ENCODE data around the gene ACAN.

The ACAN gene

DNA sequence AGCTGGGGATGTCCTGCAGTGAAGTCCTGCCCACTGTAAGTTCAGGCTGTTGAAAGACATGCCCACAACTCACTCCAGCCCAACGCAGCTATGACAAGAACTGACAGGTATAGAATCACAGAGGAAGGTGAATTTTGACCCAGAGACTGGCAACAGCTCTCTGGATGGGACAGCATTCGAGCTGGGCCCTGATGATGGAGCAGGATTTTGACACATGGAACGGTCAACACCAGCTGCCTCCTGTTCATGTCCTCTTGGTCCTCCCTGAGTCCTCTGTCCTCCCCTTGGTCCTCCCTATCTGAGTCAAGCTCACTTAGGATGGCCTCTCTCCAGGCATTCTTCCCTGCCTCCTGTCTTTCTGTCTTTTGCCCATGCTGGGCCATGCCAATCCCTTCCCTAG lies 15.2 kb upstream of the ACAN start:
- no peak for DNase-seq
- no peak overlapping the region for H3K4me3 ChIP-seq (ENCODE audit: low read depth, low read length)
- no peaks in the 10 kb centered on the region for H3K4me1 ChIP-seq
- TF ChIP-seq, protein P1, sequence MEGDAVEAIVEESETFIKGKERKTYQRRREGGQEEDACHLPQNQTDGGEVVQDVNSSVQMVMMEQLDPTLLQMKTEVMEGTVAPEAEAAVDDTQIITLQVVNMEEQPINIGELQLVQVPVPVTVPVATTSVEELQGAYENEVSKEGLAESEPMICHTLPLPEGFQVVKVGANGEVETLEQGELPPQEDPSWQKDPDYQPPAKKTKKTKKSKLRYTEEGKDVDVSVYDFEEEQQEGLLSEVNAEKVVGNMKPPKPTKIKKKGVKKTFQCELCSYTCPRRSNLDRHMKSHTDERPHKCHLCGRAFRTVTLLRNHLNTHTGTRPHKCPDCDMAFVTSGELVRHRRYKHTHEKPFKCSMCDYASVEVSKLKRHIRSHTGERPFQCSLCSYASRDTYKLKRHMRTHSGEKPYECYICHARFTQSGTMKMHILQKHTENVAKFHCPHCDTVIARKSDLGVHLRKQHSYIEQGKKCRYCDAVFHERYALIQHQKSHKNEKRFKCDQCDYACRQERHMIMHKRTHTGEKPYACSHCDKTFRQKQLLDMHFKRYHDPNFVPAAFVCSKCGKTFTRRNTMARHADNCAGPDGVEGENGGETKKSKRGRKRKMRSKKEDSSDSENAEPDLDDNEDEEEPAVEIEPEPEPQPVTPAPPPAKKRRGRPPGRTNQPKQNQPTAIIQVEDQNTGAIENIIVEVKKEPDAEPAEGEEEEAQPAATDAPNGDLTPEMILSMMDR (IDR thresholded peaks at IDR 0.05; ENCODE audit: low read depth, low read length), result no peak
- no peaks in the 10 kb centered on the region for H3K9me3 ChIP-seq
- H3K36me3 ChIP-seq, result no peaks in the 10 kb centered on the region
- peaks cover 24% of the 10 kb centered on the region for H3K27me3 ChIP-seq

DNA sequence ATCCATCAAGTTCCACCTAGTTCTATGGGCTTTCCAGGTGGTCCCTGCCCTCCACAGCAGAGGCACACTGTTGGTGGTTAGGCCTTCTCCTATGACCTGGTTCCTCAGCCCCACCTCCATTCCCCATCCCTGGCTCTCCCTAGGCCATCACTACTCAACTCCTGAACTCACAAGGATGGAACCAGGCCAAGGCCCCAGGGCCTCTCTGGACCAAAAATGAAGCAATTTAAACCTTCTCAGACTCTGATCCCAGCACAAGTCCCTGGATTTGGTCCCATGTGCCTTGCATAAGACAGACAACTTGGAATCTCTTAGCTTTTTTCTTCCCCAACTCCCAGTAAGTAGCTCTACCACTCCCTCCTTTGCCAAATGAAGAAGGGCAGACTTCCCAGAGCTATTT lies 14.4 kb upstream of the ACAN start:
- no peaks in the 10 kb centered on the region for H3K36me3 ChIP-seq
- DNase-seq, result no peak
- no peaks in the 10 kb centered on the region for H3K4me1 ChIP-seq
- no peak overlapping the region for H3K4me3 ChIP-seq (ENCODE audit: low read depth, low read length)
- H3K27me3 ChIP-seq, result peaks cover 32% of the 10 kb centered on the region
- H3K9me3 ChIP-seq, result no peaks in the 10 kb centered on the region
- TF ChIP-seq, protein P1 (IDR thresholded peaks at IDR 0.05; ENCODE audit: low read depth, low read length), result no peak

DNA sequence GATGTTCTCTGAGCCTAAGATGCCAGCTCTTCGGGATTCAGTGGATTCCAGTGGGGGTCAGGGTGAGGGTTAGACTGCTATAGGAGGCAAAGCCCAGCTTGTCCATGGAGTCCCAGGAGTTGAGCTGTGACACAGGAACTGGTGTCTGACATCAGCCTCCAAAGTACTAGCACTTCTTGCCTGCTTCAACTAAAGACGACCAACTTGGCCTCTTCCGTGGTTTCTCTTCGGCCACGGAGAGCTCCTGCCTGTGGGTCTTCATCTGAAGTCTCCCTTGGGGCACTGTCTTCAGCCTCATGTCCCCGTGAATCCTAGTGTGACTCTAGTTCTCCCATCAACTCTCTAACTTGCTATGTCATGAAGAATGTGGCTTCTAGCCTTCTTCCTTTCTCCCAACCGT lies 12.8 kb upstream of the ACAN start:
- Histone ChIP-seq H3K9me3 (no peaks in the 10 kb centered on the region), H3K27me3 (peaks cover 44% of the 10 kb centered on the region), H3K4me3 (ENCODE audit: low read depth, low read length) (no peak overlapping the region), H3K4me1 (no peaks in the 10 kb centered on the region), H3K36me3 (no peaks in the 10 kb centered on the region)
- DNase-seq, result no peak
- TF ChIP-seq, protein P1 (IDR thresholded peaks at IDR 0.05; ENCODE audit: low read depth, low read length), result no peak

DNA sequence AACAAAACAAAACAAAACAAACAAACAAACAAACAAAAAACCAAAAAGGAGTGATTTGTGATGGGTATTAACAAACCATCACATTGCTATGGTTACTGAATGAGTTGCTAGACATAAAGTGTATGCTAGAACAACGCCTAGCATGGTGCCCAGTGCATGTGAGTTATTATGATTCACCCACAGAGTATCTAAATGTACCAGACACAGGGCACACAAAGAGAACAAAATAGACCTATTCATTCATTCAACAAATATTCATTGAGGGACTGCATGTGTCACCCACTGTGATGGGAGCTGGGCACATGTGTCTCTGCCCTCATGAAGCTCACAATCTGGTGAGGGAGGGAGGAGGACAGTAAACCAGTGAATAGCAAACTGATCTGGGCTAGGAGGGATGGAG lies 11.6 kb upstream of the ACAN start:
- no peak for DNase-seq
- no peaks in the 10 kb centered on the region for H3K9me3 ChIP-seq
- no peak overlapping the region for H3K4me3 ChIP-seq (ENCODE audit: low read depth, low read length)
- peaks cover 44% of the 10 kb centered on the region for H3K27me3 ChIP-seq
- no peaks in the 10 kb centered on the region for H3K4me1 ChIP-seq
- H3K36me3 ChIP-seq, result no peaks in the 10 kb centered on the region
- TF ChIP-seq, protein P1 (IDR thresholded peaks at IDR 0.05; ENCODE audit: low read depth, low read length), result no peak

DNA sequence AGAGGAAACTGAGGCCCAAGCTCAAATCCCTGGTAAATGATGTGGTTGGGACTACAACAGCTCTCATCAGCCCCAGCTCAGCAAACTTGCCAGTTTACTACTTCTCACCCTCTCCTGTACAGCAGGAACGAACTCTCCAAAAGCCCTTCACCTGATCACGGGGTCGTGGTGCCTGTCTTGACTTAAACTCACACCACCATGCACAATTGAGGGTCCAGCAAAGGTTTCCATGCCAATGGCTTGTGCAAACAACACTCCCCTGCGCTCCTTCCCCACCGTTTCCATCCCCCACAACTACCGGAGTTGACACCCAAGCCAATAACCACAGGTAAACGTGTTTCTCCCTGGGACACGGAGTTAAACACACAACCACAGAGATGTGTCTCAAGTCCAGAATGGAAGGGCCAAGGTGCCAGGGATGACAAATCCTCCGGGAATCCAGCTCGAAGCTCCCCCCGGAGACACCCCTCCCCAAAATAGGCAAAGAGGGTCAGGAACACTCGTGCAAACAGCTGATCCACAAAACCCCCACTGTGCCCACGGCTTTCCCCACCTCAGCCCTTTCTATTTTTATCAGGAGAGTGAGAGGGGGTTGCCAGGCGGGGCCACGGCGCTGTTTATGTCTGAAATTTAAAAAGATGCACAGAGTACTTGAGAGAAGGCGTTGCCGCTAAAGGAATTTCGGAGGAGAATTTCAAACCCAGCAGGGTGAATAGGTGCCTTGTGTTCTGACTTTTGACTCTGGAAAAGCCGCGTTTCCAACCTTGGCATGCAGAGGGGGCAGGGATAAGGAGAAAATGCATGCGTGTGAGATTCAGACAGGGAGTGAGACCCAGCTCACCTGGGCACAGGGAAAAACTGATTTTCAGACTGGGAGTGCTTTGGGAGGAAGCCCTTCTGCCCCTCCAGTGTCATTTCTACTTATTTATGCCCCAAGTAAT lies 10.6 kb upstream of the ACAN start:
- peaks cover 47% of the 10 kb centered on the region for H3K27me3 ChIP-seq
- no peaks in the 10 kb centered on the region for H3K36me3 ChIP-seq
- H3K4me1 ChIP-seq, result no peaks in the 10 kb centered on the region
- TF ChIP-seq, protein P1 (IDR thresholded peaks at IDR 0.05; ENCODE audit: low read depth, low read length), result no peak
- no peak for DNase-seq
- no peak overlapping the region for H3K4me3 ChIP-seq (ENCODE audit: low read depth, low read length)
- H3K9me3 ChIP-seq, result no peaks in the 10 kb centered on the region

DNA sequence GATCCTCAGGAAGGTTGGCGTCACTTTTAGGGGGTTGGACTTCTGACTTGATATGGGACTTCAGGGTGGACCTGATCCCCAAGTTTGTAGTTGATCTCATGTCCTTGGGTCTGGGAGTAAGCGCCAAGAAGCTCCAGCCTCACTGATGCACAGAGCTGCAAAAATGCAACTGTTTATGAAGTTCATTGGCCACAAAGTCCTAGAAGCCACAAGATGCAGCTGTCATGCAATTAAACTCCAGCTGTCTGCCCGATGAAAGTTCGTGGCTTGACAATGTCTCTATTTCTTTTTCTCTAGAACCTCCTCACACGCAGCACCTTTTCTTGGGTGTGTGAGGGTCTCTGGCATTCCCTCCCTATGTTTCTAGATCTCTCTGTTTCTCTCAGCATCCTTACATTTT lies 9.2 kb upstream of the ACAN start:
- DNase-seq, result no peak
- Histone ChIP-seq H3K4me3 (ENCODE audit: low read depth, low read length) (no peak overlapping the region), H3K36me3 (no peaks in the 10 kb centered on the region), H3K4me1 (no peaks in the 10 kb centered on the region), H3K27me3 (peaks cover 58% of the 10 kb centered on the region), H3K9me3 (no peaks in the 10 kb centered on the region)
- TF ChIP-seq, protein P1 (IDR thresholded peaks at IDR 0.05; ENCODE audit: low read depth, low read length), result no peak
